ENCODE measurements around the gene SASH1. TPM values are rescaled to one million over a fixed set of nuclear protein-coding genes. Genes with fewer than 3 reads are reported as not detected.

The SASH1 gene
- total RNA-seq, 1 experiment from 2014 or later: 33.2 TPM

DNA sequence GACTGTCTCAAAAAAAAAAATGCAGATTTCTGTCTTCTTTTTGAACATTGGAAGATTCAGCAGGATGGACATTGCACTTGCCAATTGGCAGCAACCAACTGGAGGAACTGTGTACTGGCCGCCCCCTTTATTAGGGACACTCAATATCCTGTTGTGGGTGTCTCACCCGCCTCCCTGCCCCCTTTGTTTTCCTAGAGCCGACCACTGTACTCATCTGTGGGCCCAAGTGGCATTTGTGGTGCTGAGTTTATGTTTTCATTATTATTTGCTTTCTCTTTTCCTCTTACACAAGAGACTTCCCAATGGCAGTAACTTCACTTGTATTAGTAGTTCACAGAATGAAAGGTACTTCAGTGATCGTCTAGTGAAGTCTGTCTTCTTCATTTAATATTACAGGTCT lies 125.3 kb downstream of the SASH1 start:
- Mint-ChIP-seq H3K36me3 (ENCODE audit: insufficient read depth in 1 of 3, low read depth in 3 of 3) (peaks cover 4 to 15% (median 7%) of the 10 kb centered on the region in 3 experiments; a peak in 4 of 7 replicates), H3K9me3 (no peaks in the 10 kb centered on the region), H3K27me3 (ENCODE audit: low read depth) (no peaks in the 10 kb centered on the region), H3K4me3 (no peak overlapping the region), H3K4me1 (peaks cover 43 to 49% of the 10 kb centered on the region in 2 experiments), H3K27ac (peak overlapping the region in 2 of 3 experiments; percentile 43 to 46; a peak in 2 of 7 replicates)
- Histone ChIP-seq H3T11ph (ENCODE audit: low read length) (no peak overlapping the region), H2BK12ac (ENCODE audit: insufficient read length, low read depth, low read length) (no peak overlapping the region), H3K18ac (ENCODE audit: insufficient read length, low read depth, low read length) (no peak overlapping the region), H3K4me2 (ENCODE audit: insufficient read depth, insufficient read length, low read length) (no peak overlapping the region), H2BK20ac (ENCODE audit: low read depth, low read length, poor library complexity, severe bottlenecking) (no peak overlapping the region), H3K56ac (ENCODE audit: insufficient read length, low read depth, low read length) (no peak overlapping the region), H2BK120ac (ENCODE audit: low read depth, low read length, poor library complexity, severe bottlenecking) (no peak overlapping the region), H3K9ac (ENCODE audit: extremely low read depth, insufficient read length, low read length) (no peak overlapping the region), H3K79me2 (ENCODE audit: insufficient read depth, low read length) (no peaks in the 10 kb centered on the region), H2AFZ (ENCODE audit: low read length) (no peak overlapping the region), H3K27me3 (ENCODE audit: insufficient read depth, low read length) (no peaks in the 10 kb centered on the region), H3K4ac (ENCODE audit: low read depth, low read length) (no peak overlapping the region), H4K5ac (ENCODE audit: insufficient read length, low read depth, low read length) (no peak overlapping the region), H2BK15ac (ENCODE audit: low read depth, low read length) (no peak overlapping the region), H3K79me1 (ENCODE audit: insufficient read depth, low read depth, low read length, poor library complexity, severe bottlenecking) (no peaks in the 10 kb centered on the region), H3K23ac (ENCODE audit: insufficient read length, low read depth, low read length) (no peak overlapping the region), H4K20me1 (ENCODE audit: control insufficient read depth, insufficient read depth, insufficient read length) (no peaks in the 10 kb centered on the region), H4K91ac (ENCODE audit: insufficient read length, low read depth, low read length) (no peak overlapping the region), H2AK5ac (ENCODE audit: insufficient read length, low read length) (no peak overlapping the region), H2BK5ac (ENCODE audit: insufficient read length, low read length) (no peak overlapping the region), H3K14ac (ENCODE audit: insufficient read depth, low read length) (no peak overlapping the region), H3K4me1 (ENCODE audit: insufficient read depth, low read length) (peaks cover 6% of the 10 kb centered on the region; the same call in 1 of the 2 replicates), H3K23me2 (ENCODE audit: insufficient read length, low read depth, low read length, poor library complexity, severe bottlenecking) (peaks cover 2% of the 10 kb centered on the region), H3K9me3 (ENCODE audit: control insufficient read depth, low read depth, low read length) (no peaks in the 10 kb centered on the region), H4K8ac (replicated peaks; ENCODE audit: insufficient read length, low read depth, low read length) (no peak overlapping the region), H3K27ac (ENCODE audit: insufficient read length, low read depth, low read length) (no peak overlapping the region)
- no peak for DNase-seq
- TF ChIP-seq, protein P1, sequence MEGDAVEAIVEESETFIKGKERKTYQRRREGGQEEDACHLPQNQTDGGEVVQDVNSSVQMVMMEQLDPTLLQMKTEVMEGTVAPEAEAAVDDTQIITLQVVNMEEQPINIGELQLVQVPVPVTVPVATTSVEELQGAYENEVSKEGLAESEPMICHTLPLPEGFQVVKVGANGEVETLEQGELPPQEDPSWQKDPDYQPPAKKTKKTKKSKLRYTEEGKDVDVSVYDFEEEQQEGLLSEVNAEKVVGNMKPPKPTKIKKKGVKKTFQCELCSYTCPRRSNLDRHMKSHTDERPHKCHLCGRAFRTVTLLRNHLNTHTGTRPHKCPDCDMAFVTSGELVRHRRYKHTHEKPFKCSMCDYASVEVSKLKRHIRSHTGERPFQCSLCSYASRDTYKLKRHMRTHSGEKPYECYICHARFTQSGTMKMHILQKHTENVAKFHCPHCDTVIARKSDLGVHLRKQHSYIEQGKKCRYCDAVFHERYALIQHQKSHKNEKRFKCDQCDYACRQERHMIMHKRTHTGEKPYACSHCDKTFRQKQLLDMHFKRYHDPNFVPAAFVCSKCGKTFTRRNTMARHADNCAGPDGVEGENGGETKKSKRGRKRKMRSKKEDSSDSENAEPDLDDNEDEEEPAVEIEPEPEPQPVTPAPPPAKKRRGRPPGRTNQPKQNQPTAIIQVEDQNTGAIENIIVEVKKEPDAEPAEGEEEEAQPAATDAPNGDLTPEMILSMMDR (conservative IDR thresholded peaks at IDR 0.05): no peak
- WGBS (ENCODE audit: extremely low coverage, insufficient read length, low lambda C conversion rate): no CpG with 5 or more reads among the region's 4 CpGs
